HG03039 (cell line): ENCODE data around the gene TMEM234.
"Not testable (repeated sequence)": the region's sequence is repeated elsewhere in the genome, so short reads cannot be mapped to it uniquely, and the experiment has no call there.

Experiments used
- ATAC-seq: cut with Tn5 transposase; IDR thresholded peaks from one replicate; pipeline ENCODE4 v1.9.1; 2021; ENCODE audit warnings: mild to moderate bottlenecking, moderate library complexity; ENCODE audit not compliant: unreplicated experiment

The TMEM234 gene

GRCh38 chr1:32221980-32222755, at the start of gene TMEM234, which contains the start of gene EIF3I:
TMEM234 (minus strand) TSS chr1:32222353; CDS start chr1:32222322, 31 bp downstream.
EIF3I (plus strand) TSS chr1:32222407; CDS start chr1:32222442, 35 bp downstream.
- peak; percentile 89 for ATAC-seq

GRCh38 chr1:32269744-32270143, 47.6 kb upstream of the TMEM234 start:
- ATAC-seq = no peak

- ATAC-seq = no peak
Observed at GRCh38 chr1:32266921-32267591, 44.9 kb upstream of the TMEM234 start.

DNA sequence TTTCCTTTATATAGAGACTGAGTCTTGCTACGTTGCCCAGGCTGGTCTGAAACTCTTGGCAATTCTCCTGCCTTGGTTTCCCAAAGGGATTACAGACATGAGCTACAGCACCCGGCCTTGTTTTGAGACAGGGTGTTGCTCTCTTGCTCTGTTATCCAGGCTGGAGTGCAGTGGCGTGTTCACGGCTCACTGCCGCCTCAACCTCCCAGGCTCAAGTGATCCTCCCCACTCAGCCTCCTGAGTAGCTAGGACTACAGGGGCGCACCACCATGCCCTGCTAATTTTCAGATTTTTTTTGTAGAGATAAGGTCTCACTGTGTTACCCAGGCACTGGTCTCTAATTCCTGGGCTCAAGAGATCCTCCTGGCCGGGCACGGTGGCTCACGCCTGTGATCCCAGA, 43.7 kb upstream of the TMEM234 start:
- no peak for ATAC-seq

DNA sequence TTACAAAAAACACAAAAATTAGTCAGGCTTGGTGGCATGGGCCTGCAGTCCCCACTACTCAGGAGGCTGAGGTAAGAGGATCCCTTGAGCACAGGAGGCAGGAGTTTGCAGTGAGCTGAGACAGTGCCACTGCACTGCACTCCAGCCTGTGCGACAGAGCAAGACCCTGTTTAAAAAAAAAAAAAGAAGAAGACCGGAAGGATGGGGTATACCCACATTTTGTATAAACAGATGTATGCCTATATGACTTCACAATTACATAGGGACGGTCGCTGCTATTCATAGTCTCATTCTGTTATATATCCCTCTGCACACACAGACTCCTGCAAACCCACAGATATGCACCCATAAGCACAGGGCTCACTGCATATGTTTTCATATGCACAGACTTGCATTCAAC, 41.6 kb upstream of the TMEM234 start:
- no peak for ATAC-seq

GRCh38 chr1:32263236-32263593, 41.1 kb upstream of the TMEM234 start:
- ATAC-seq = not testable (repeated sequence)

GRCh38 chr1:32257227-32257508, 35.0 kb upstream of the TMEM234 start:
- ATAC-seq = no peak

GRCh38 chr1:32256473-32257226, 34.5 kb upstream of the TMEM234 start:
- no peak for ATAC-seq

DNA sequence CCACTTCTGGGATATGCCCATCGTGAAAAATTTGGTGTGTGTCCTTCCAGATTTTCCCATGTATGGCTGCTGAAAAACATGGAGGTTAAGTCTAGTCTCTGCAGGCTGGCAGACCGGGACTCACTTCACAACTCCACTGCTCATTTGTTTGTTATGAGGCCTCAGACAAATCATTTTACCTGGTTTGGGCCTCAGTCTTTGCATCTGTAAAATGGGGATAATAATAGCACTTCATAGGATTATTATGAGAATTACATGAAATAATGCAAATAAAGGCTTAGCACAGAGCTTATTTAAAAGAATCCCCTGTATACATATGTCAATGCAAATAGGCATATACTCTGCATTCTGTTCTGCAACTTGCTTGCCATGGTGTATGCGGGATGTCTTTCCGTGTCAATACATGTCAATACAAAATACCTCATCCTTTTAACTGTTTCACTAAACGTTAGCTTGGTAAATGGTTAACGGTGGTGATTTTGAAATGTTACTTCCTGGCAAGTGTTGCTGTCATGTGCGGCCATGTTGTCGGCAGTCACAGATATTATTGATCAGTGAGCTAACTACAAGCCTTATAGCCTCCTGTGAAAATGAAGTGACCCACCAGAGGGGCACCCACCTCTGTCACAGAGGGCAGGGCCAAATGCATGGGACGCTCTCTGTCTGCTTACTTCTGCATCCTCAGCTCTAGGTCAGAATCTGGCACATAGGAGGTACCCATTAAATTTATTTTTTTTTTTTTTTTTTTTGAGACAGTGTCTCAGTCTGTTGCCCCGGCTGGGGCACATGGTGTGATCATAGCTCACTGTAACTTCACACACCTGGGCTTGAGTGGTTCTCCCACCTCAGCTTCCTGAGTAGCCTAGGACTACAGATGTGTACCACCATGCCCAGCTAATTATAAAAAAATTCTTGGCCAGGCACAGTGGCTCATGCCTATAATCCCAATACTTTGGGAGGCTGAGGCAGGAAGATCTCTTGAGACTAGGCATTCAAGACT, 33.2 kb upstream of the TMEM234 start:
- no peak for ATAC-seq

- ATAC-seq = no peak
Observed at GRCh38 chr1:32250893-32251716, 29.0 kb upstream of the TMEM234 start, which contains the start of gene LCK. LCK (plus strand) TSS chr1:32251265; CDS start chr1:32274330, 23,065 bp downstream.

- peak; percentile 35 for ATAC-seq
Observed at GRCh38 chr1:32249831-32250525, 27.8 kb upstream of the TMEM234 start.

- ATAC-seq = no peak
Observed at GRCh38 chr1:32247983-32248889, 26.1 kb upstream of the TMEM234 start.

DNA sequence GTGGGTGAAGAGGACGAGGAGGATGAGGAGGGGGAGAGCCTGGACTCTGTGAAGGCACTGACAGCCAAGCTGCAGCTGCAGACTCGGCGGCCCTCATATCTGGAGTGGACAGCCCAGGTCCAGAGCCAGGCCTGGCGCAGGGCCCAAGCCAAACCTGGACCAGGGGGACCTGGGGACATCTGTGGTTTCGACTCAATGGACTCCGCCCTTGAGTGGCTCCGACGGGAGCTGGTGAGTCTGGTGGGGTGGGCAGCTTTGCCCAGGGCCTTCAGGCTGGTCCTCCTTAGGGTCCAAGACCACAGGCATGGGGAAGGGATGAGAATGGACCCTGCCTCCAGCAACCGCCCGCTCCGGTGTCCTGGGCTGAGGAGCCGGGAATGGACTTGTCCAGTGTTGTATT, 25.3 kb upstream of the TMEM234 start:
- ATAC-seq = no peak

GRCh38 chr1:32246888-32247273, 24.7 kb upstream of the TMEM234 start, which contains the start of gene FAM167B:
FAM167B (plus strand) TSS chr1:32247222; CDS start chr1:32247422, 200 bp downstream.
- no peak for ATAC-seq

DNA sequence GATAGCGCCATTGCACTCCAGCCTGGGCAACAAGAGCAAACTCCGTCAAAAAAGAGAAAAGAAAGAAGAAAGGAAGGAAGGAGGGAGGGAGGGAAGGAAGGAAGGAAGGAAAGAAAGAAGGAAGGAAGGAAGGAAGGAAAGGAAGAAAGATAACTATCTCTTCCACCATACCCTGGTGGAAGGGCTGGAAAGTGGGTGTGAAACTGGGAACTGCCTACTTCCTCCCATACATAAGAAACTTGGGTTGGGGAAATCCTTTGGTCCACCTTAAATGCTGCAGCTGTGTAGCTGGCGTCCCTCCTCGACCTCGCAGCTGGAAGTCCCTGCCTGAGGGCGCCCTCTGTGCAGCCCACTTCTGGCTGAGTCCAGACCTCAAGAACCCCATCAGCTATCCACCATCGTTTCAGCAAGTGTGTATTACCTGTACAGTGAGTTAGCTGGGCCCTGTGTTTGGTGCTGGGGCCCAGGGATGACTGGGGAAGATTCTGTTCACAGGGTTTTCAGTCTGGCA, 20.2 kb upstream of the TMEM234 start:
- no peak for ATAC-seq

GRCh38 chr1:32241001-32241763, 19.0 kb upstream of the TMEM234 start:
- peak; percentile 36 for ATAC-seq
